SK-N-SH (cell line): ENCODE measurements around the gene GGCX. TPM values are rescaled to one million over a fixed set of nuclear protein-coding genes. Genes with fewer than 3 reads are reported as not detected.

Experiments used
- CTCF ChIA-PET: fragments of 300-600, 350-600 bp; formaldehyde crosslinking; extraction: SDS; loops from one replicate; lab custom pipeline; 2021; lab: Yijun Ruan, JAX
- POLR2A ChIA-PET: fragments of 350-600 bp; sonication (Branson Sonifier 250); formaldehyde crosslinking; extraction: SDS; loops from one replicate; lab custom pipeline; 2020; ENCODE audit warnings: antibody characterized with exemption, inconsistent platforms; lab: Yijun Ruan, JAX
- DNase-seq: peaks from one replicate; pipeline ENCODE4 v3.0.0; 2012
- H2AFZ ChIP-seq: fragments of 200-600 bp; sonication (generic); 2 replicates; pipeline ENCODE4 v1.8.1; 2016; ENCODE audit warnings: antibody characterized with exemption, mild to moderate bottlenecking, low read depth
- H3F3A ChIP-seq: fragments of 200-600 bp; sonication (generic); replicated peaks from 2 replicates; pipeline ENCODE3; 2016; ENCODE audit warnings: antibody characterized with exemption, mild to moderate bottlenecking; ENCODE audit not compliant: insufficient read depth
- H3K27ac ChIP-seq, 2 experiments: fragments of 200-500 bp in 1 of 2; fragments of 200-600 bp in 1 of 2; sonication (Bioruptor generic) in 1 of 2; sonication (generic), shearing (Covaris generic) in 1 of 2; 2 replicates each; pipeline versions ENCODE4 v1.5.1 to v1.6.1; 2014 to 2016; ENCODE audit warnings: low read depth in 2 of 2, inconsistent platforms in 1 of 2, low read length in 1 of 2, mild to moderate bottlenecking in 1 of 2, mixed read lengths in 1 of 2
- H3K27me3 ChIP-seq: fragments of 200-600 bp; sonication (generic), shearing (Covaris generic); 2 replicates; pipeline ENCODE4 v1.6.1; 2016; ENCODE audit warnings: mixed run types; ENCODE audit not compliant: insufficient read depth
- H3K36me3 ChIP-seq, 2 experiments: fragments of 200-500 bp in 1 of 2; fragments of 200-600 bp in 1 of 2; sonication (Bioruptor generic) in 1 of 2; sonication (generic) in 1 of 2; replicated peaks in 1 of 2; 2 replicates each; pipeline versions ENCODE3 to v1.5.1; 2014 to 2016; ENCODE audit warnings: low read length in 1 of 2, mild to moderate bottlenecking in 1 of 2; ENCODE audit not compliant: insufficient read depth in 2 of 2, control insufficient read depth in 1 of 2
- H3K4me1 ChIP-seq, 2 experiments: fragments of 200-500 bp in 1 of 2; fragments of 200-600 bp in 1 of 2; sonication (Bioruptor generic) in 1 of 2; sonication (generic), shearing (Covaris generic) in 1 of 2; 2 replicates each; pipeline versions ENCODE4 v1.5.1 to v1.6.1; 2014 to 2016; ENCODE audit warnings: low read depth in 1 of 2, low read length in 1 of 2, mixed run types in 1 of 2; ENCODE audit not compliant: insufficient read depth in 2 of 2, control insufficient read depth in 1 of 2
- H3K4me2 ChIP-seq: fragments of 200-600 bp; sonication (generic), shearing (Covaris generic); 2 replicates; pipeline ENCODE4 v1.6.1; 2017; ENCODE audit warnings: mixed run types
- H3K4me3 ChIP-seq, 2 experiments: fragments of 200-500 bp in 1 of 2; fragments of 200-600 bp in 1 of 2; sonication (Bioruptor generic) in 1 of 2; sonication (generic), shearing (Covaris generic) in 1 of 2; 2 replicates each; pipeline versions ENCODE4 v1.5.1 to v1.8.1; 2014 to 2016; ENCODE audit warnings: low read depth in 2 of 2, inconsistent platforms in 1 of 2, low read length in 1 of 2, mild to moderate bottlenecking in 1 of 2, mixed read lengths in 1 of 2, moderate library complexity in 1 of 2
- H3K79me2 ChIP-seq: fragments of 200-600 bp; sonication (generic); 2 replicates; pipeline ENCODE4 v1.8.1; 2017; ENCODE audit warnings: mild to moderate bottlenecking; ENCODE audit not compliant: insufficient read depth
- H3K9ac ChIP-seq: fragments of 200-600 bp; sonication (generic); 2 replicates; pipeline ENCODE4 v1.6.1; 2017; ENCODE audit warnings: mixed run types
- H3K9me2 ChIP-seq: fragments of 200-600 bp; sonication (generic); 2 replicates; pipeline ENCODE4 v1.6.1; 2017; ENCODE audit warnings: mixed run types
- H3K9me3 ChIP-seq: fragments of 200-600 bp; sonication (generic); 2 replicates; pipeline ENCODE4 v1.6.1; 2017; ENCODE audit warnings: mixed run types, mild to moderate bottlenecking, moderate library complexity
- H4K20me1 ChIP-seq: fragments of 200-600 bp; sonication (generic); 2 replicates; pipeline ENCODE4 v1.6.1; 2017; ENCODE audit warnings: mild to moderate bottlenecking, mixed run types; ENCODE audit not compliant: insufficient read depth
- ELF1 ChIP-seq: IDR thresholded peaks from 2 replicates; pipeline ENCODE4 v1.4.0; 2012
- EP300 ChIP-seq, 2 experiments: IDR thresholded peaks; 2 replicates each; pipeline versions ENCODE4 v1.4.0 to v1.6.1; 2012; ENCODE audit warnings: borderline replicate concordance in 1 of 2, low read depth in 1 of 2, low read length in 1 of 2
- EZH2phosphoT487 ChIP-seq: fragments of 200-600 bp; sonication (generic); IDR thresholded peaks from 2 replicates; pipeline ENCODE4 v1.6.1; 2017; ENCODE audit warnings: low read depth, mixed run types, mild to moderate bottlenecking, antibody characterized with exemption, moderate library complexity, borderline replicate concordance
- FOXJ3 ChIP-seq: sonication (generic); formaldehyde crosslinking; IDR thresholded peaks from 2 replicates; pipeline ENCODE4 v1.5.1; 2020; ENCODE audit warnings: mild to moderate bottlenecking, missing genetic modification reagents
- GABPA ChIP-seq: IDR thresholded peaks from 2 replicates; pipeline ENCODE4 v1.4.0; 2012; ENCODE audit warnings: low read depth, mild to moderate bottlenecking
- GATA2 ChIP-seq: sonication (generic); formaldehyde crosslinking; IDR thresholded peaks from 2 replicates; pipeline ENCODE4 v1.5.0; 2020; ENCODE audit warnings: mild to moderate bottlenecking, missing genetic modification reagents
- JUND ChIP-seq: IDR thresholded peaks from 2 replicates; pipeline ENCODE4 v1.4.0; 2012
- MEF2A ChIP-seq: IDR thresholded peaks from 2 replicates; pipeline ENCODE4 v1.4.0; 2012; ENCODE audit warnings: low read depth, borderline replicate concordance
- MXI1 ChIP-seq: IDR thresholded peaks from 2 replicates; pipeline ENCODE4 v1.6.1; 2012; ENCODE audit warnings: mild to moderate bottlenecking, low read depth, low read length, improper control_type of control experiment
- NFIC ChIP-seq: IDR thresholded peaks from 2 replicates; pipeline ENCODE4 v1.4.0; 2012; ENCODE audit warnings: borderline replicate concordance
- POLR2AphosphoS5 ChIP-seq: IDR thresholded peaks from 2 replicates; pipeline ENCODE4 v1.6.1; 2012; ENCODE audit warnings: low read depth, low read length
- RCOR1 ChIP-seq: fragments of 150-350 bp; IDR thresholded peaks from 2 replicates; pipeline ENCODE4 v1.6.1; 2017; ENCODE audit warnings: antibody characterized with exemption, low read length
- RXRA ChIP-seq: IDR thresholded peaks from 2 replicates; pipeline ENCODE4 v1.4.0; 2012; ENCODE audit warnings: low read depth, mild to moderate bottlenecking, borderline replicate concordance
- SIN3A ChIP-seq: IDR thresholded peaks from 2 replicates; pipeline ENCODE4 v1.6.1; 2012; ENCODE audit warnings: low read depth, mild to moderate bottlenecking, low read length, moderate library complexity, borderline replicate concordance
- TAF1 ChIP-seq: IDR thresholded peaks from 2 replicates; pipeline ENCODE4 v1.6.1; 2012; ENCODE audit warnings: low read depth, mild to moderate bottlenecking, low read length, moderate library complexity, borderline replicate concordance
- TCF12 ChIP-seq: IDR thresholded peaks from 2 replicates; pipeline ENCODE4 v1.4.0; 2012
- YY1 ChIP-seq: IDR thresholded peaks from 2 replicates; pipeline ENCODE4 v1.4.0; 2012; ENCODE audit warnings: low read depth, mild to moderate bottlenecking
- WGBS: methylation state at CpG from one replicate; pipeline ENCODE4 v1.1.6; 2017; ENCODE audit warnings: low lambda C conversion rate; 5-methylcytosine and 5-hydroxymethylcytosine counted together
- polyA plus RNA-seq, 3 experiments: library from polyadenylated mRNA; depleted of rRNA; stranded (reverse); fragments of >200 nt; gene quantifications; 2 replicates each; pipeline ENCODE4 v1.2.3, GENCODE V29; 2012
- TF ChIP-seq, protein P1 (sequence below): IDR thresholded peaks from 2 replicates; pipeline ENCODE4 v1.4.0; 2012; ENCODE audit warnings: low read depth, borderline replicate concordance
- TF ChIP-seq, protein P2 (sequence below): fragments of 150-350 bp; IDR thresholded peaks from 2 replicates; pipeline ENCODE4 v1.6.1; 2017; ENCODE audit warnings: antibody characterized with exemption, low read length, low read depth, borderline replicate concordance
- TF ChIP-seq, protein P3 (sequence below): IDR thresholded peaks from 2 replicates; pipeline ENCODE4 v1.4.0; 2012; ENCODE audit warnings: low read depth

The GGCX gene
- polyA plus RNA-seq, 1 of the 3 experiments (the other 2 are of a cell fraction), result 34.5 TPM

DNA sequence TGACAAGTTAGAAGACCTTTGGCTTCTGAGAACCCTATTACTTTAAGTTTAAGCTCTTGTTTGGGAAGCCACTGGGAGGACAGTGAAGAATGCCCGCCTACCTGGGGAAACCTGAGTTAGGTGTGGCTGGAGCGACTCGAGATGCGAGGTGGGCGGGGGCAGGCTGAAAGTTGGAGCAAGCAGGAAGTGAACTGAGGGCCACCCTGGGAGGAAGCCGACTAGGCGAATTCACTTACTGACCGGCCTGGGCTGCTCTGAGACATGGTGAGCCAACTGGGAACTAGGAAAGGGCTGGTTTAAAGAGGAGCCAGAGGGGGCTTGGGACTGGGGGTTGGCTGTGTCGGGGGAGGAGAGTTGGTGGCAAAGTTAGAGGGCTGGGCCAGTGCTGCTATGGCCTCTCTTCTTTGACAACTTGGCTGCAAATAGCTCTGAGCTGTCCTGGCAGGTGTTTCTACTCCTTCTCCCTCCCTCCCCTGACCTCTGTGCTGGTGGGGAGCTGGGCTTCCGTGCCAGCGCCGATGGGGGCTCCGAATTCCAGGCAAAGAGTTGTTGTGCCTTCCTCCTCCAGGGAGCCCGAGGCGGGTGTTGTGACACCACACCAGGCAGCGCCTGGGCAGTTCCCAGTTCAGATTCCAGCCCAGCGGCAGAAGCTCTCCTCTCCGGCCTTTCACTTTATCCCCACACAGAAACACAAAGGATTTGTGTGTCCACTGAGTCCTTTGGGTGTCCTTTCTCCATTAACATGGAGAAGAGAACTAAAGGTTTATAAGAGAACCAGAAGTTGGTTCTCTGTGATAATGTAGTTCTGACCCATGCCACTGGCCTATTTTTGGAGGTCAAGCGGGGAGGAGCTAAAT lies 16.3 kb upstream of the GGCX start, which contains the start of gene VAMP8:
TSS of gene VAMP8 (plus strand) at position 201 of the 857 bp plus-strand sequence. CDS start at position 262, 61 bp downstream.
- Histone ChIP-seq H3K9ac (no peak within 1 kb of the TSS), H3K4me3 (no peak within 1 kb of the TSS), H3K4me1 (no peaks in the 10 kb centered on the region), H3K79me2 (no peaks in the 10 kb centered on the region), H3K27me3 (peaks cover 5% of the 10 kb centered on the region; the same call in 1 of the 2 replicates), H2AFZ (no peak within 1 kb of the TSS), H3K36me3 (no peaks in the 10 kb centered on the region), H3K9me3 (no peaks in the 10 kb centered on the region), H4K20me1 (no peaks in the 10 kb centered on the region), H3K9me2 (no peaks in the 10 kb centered on the region), H3F3A (no peaks in the 10 kb centered on the region), H3K27ac (no peak within 1 kb of the TSS), H3K4me2 (no peak within 1 kb of the TSS)
- 80% methylated on average over 16 of the region's 19 CpGs for WGBS
- CTCF ChIA-PET, result interaction anchor here (0.8 kb wide), 1 partner anchor 187 kb away, joined by 4 read pairs; no protein-coding TSS in a partner anchor
- POLR2A ChIA-PET, result interaction anchor here (0.7 to 1.0 kb wide), 2 partner anchors 16 to 39 kb away, joined by 5 to 6 read pairs; partner anchors contain the start of gene MAT2A
- TF ChIP-seq, protein P1, sequence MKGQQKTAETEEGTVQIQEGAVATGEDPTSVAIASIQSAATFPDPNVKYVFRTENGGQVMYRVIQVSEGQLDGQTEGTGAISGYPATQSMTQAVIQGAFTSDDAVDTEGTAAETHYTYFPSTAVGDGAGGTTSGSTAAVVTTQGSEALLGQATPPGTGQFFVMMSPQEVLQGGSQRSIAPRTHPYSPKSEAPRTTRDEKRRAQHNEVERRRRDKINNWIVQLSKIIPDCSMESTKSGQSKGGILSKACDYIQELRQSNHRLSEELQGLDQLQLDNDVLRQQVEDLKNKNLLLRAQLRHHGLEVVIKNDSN, result no peak
- TF ChIP-seq EP300 (IDR thresholded peaks at IDR 0.05; ENCODE audit: borderline replicate concordance in 1 of 2, low read depth in 1 of 2, low read length in 1 of 2) (no peak), GATA2 (no peak), RCOR1 (no peak), ELF1 (no peak), JUND (no peak), MXI1 (no peak), POLR2AphosphoS5 (no peak), YY1 (no peak), RXRA (no peak), MEF2A (no peak), SIN3A (no peak), TAF1 (no peak)
- TF ChIP-seq, protein P2, sequence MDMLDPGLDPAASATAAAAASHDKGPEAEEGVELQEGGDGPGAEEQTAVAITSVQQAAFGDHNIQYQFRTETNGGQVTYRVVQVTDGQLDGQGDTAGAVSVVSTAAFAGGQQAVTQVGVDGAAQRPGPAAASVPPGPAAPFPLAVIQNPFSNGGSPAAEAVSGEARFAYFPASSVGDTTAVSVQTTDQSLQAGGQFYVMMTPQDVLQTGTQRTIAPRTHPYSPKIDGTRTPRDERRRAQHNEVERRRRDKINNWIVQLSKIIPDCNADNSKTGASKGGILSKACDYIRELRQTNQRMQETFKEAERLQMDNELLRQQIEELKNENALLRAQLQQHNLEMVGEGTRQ, result no peak
- DNase-seq, result no peak

DNA sequence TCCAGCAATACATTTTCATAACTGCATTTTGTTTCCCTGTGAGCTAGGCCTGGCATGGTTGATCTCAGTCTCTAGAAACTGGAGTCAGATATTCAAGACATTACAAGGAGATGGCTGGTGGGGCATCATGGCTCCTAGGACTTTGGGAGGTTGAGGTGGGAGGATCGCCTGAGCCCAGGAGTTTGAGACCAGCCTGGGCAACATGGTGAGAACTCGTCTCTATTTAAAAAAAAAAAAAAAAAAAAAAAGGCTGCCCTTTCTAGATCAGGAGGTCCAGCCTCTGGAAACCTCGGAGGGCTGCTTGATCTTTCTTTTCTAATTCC lies 15.7 kb upstream of the GGCX start:
- TF ChIP-seq, protein P3, sequence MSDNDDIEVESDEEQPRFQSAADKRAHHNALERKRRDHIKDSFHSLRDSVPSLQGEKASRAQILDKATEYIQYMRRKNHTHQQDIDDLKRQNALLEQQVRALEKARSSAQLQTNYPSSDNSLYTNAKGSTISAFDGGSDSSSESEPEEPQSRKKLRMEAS, result no peak
- TF ChIP-seq NFIC (no peak), MXI1 (no peak), GABPA (no peak), SIN3A (no peak), EZH2phosphoT487 (no peak), FOXJ3 (no peak), TCF12 (no peak)
- TF ChIP-seq, all 33 proteins: peak for 0
- no peaks in the 10 kb centered on the region for H3K79me2 ChIP-seq
- no peaks in the 10 kb centered on the region for H3K9me2 ChIP-seq
- H3K27ac ChIP-seq, result no peak overlapping the region
- H3K27me3 ChIP-seq, result peaks cover 10% of the 10 kb centered on the region; the same call in 1 of the 2 replicates
- no peaks in the 10 kb centered on the region for H4K20me1 ChIP-seq
- no peak overlapping the region for H3K4me3 ChIP-seq
- no peaks in the 10 kb centered on the region for H3F3A ChIP-seq
- no peaks in the 10 kb centered on the region for H3K9me3 ChIP-seq
- 72% methylated on average over 3 of the region's 3 CpGs for WGBS
- ChIA-PET CTCF (no interaction called here), POLR2A (interaction anchor here (0.7 to 1.0 kb wide), 2 partner anchors 15 to 38 kb away, joined by 5 to 6 read pairs; partner anchors contain the start of gene MAT2A)
- no peak overlapping the region for H2AFZ ChIP-seq
- H3K9ac ChIP-seq, result no peak overlapping the region
- DNase-seq, result no peak
- no peaks in the 10 kb centered on the region for H3K36me3 ChIP-seq
- H3K4me2 ChIP-seq, result no peak overlapping the region
- H3K4me1 ChIP-seq, result no peaks in the 10 kb centered on the region
